Stimulated activated CD4-positive, alpha-beta T cell treated with anti-CD3 and anti-CD28 coated beads, Interleukin-2, amount 100 ng/mL, for 48 hours (primary cell): ENCODE data around the gene CSGALNACT2.
"Not testable (repeated sequence)": the region's sequence is repeated elsewhere in the genome, so short reads cannot be mapped to it uniquely, and the experiment has no call there.

Experiments used
- DNase-seq, 2 donors: peaks; one replicate each; pipeline ENCODE4 v3.0.0-alpha.2; 2020

The CSGALNACT2 gene

GRCh38 chr10:43138021-43138756 is at the start of gene CSGALNACT2:
CSGALNACT2 (plus strand) TSS chr10:43138445; CDS start chr10:43155150, 16,705 bp downstream.
- peak; percentile 83 to 84 for DNase-seq

GRCh38 chr10:43089519-43089918 is 48.7 kb upstream of the CSGALNACT2 start:
- no peak for DNase-seq

- no peak for DNase-seq
These were observed 48.1 kb upstream of the CSGALNACT2 start for GRCh38 chr10:43090188-43090587.

- no peak for DNase-seq
These were observed 47.6 kb upstream of the CSGALNACT2 start for GRCh38 chr10:43090664-43091063.

GRCh38 chr10:43091846-43092245 is 46.4 kb upstream of the CSGALNACT2 start:
- DNase-seq = no peak

- DNase-seq = no peak
These were observed 44.7 kb upstream of the CSGALNACT2 start for GRCh38 chr10:43093423-43094076.

GRCh38 chr10:43094085-43094484 is 44.2 kb upstream of the CSGALNACT2 start:
- DNase-seq = no peak

- not testable (repeated sequence) for DNase-seq
These were observed 38.9 kb upstream of the CSGALNACT2 start for GRCh38 chr10:43099339-43099738.

- no peak for DNase-seq
These were observed 38.3 kb upstream of the CSGALNACT2 start for GRCh38 chr10:43099928-43100327.

- no peak for DNase-seq
These were observed 37.9 kb upstream of the CSGALNACT2 start for GRCh38 chr10:43100366-43100765.

- DNase-seq = no peak
These were observed 36.0 kb upstream of the CSGALNACT2 start for GRCh38 chr10:43102063-43102828.

- DNase-seq = peak; percentile 78 to 88
These were observed 32.9 kb upstream of the CSGALNACT2 start for GRCh38 chr10:43105102-43105955.

- DNase-seq = no peak
These were observed 32.4 kb upstream of the CSGALNACT2 start for GRCh38 chr10:43105956-43106229.

- no peak for DNase-seq
These were observed 31.8 kb upstream of the CSGALNACT2 start for GRCh38 chr10:43106256-43107091.

- DNase-seq = no peak
These were observed 29.3 kb upstream of the CSGALNACT2 start for GRCh38 chr10:43108951-43109350.

- DNase-seq = no peak
These were observed 28.5 kb upstream of the CSGALNACT2 start for GRCh38 chr10:43109671-43110249.

GRCh38 chr10:43110338-43111071 is 27.7 kb upstream of the CSGALNACT2 start:
- DNase-seq = no peak

- no peak for DNase-seq
These were observed 27.1 kb upstream of the CSGALNACT2 start for GRCh38 chr10:43111101-43111500.

GRCh38 chr10:43111921-43112607 is 26.2 kb upstream of the CSGALNACT2 start:
- DNase-seq = no peak

GRCh38 chr10:43112608-43112961 is 25.7 kb upstream of the CSGALNACT2 start:
- DNase-seq = no peak
